Measurements from ENCODE around the gene WWTR1.

Gene WWTR1

DNA sequence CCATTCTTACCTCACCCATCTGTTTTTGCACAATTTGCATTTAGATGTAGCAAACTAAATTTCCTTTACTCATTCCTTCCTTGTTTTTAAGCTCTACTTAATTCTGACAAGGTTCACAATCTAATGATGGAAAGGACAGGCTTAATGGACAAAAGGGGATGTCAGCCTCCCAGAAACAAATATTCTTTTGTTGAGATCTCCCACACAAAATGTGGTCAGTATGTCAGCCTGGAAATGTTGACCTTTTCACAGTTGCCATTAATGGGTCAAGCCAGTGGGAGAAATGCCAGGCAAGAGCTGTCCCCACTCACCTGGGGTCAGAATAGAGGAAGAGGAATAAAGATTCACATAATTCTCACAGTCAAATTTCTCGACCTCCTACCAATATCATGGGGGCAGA, 27.0 kb downstream of the WWTR1 start:
- DNase-seq (ENCODE audit: low spot score): no peak
- TF ChIP-seq CTCF (IDR thresholded peaks at IDR 0.05; ENCODE audit: borderline replicate concordance, control extremely low read depth, extremely low read depth, insufficient read depth, missing control alignments): no peak
- in situ Hi-C loops (cut with MboI; ENCODE audit: low sequenced_read_pairs, unreplicated experiment): no loop called here

- in situ Hi-C loops (cut with MboI; ENCODE audit: low sequenced_read_pairs, unreplicated experiment): no loop called here
- TF ChIP-seq CTCF (IDR thresholded peaks at IDR 0.05; ENCODE audit: borderline replicate concordance, control extremely low read depth, extremely low read depth, insufficient read depth, missing control alignments): no peak
- DNase-seq (ENCODE audit: low spot score): no peak
Observed at GRCh38 chr3:149628957-149629670, 28.7 kb downstream of the WWTR1 start.

GRCh38 chr3:149626671-149627070, 31.2 kb downstream of the WWTR1 start:
- DNase-seq (ENCODE audit: low spot score): no peak
- TF ChIP-seq CTCF (IDR thresholded peaks at IDR 0.05; ENCODE audit: borderline replicate concordance, control extremely low read depth, extremely low read depth, insufficient read depth, missing control alignments): no peak
- in situ Hi-C loops (cut with MboI; ENCODE audit: low sequenced_read_pairs, unreplicated experiment): no loop called here

GRCh38 chr3:149625795-149626194, 32.0 kb downstream of the WWTR1 start:
- no peak for DNase-seq (ENCODE audit: low spot score)
- in situ Hi-C loops (cut with MboI; ENCODE audit: low sequenced_read_pairs, unreplicated experiment): no loop called here
- TF ChIP-seq CTCF (IDR thresholded peaks at IDR 0.05; ENCODE audit: borderline replicate concordance, control extremely low read depth, extremely low read depth, insufficient read depth, missing control alignments): no peak

- in situ Hi-C loops (cut with MboI; ENCODE audit: low sequenced_read_pairs, unreplicated experiment): no loop called here
- no peak for TF ChIP-seq CTCF (IDR thresholded peaks at IDR 0.05; ENCODE audit: borderline replicate concordance, control extremely low read depth, extremely low read depth, insufficient read depth, missing control alignments)
- no peak for DNase-seq (ENCODE audit: low spot score)
Observed at GRCh38 chr3:149623824-149624223, 34.0 kb downstream of the WWTR1 start.

DNA sequence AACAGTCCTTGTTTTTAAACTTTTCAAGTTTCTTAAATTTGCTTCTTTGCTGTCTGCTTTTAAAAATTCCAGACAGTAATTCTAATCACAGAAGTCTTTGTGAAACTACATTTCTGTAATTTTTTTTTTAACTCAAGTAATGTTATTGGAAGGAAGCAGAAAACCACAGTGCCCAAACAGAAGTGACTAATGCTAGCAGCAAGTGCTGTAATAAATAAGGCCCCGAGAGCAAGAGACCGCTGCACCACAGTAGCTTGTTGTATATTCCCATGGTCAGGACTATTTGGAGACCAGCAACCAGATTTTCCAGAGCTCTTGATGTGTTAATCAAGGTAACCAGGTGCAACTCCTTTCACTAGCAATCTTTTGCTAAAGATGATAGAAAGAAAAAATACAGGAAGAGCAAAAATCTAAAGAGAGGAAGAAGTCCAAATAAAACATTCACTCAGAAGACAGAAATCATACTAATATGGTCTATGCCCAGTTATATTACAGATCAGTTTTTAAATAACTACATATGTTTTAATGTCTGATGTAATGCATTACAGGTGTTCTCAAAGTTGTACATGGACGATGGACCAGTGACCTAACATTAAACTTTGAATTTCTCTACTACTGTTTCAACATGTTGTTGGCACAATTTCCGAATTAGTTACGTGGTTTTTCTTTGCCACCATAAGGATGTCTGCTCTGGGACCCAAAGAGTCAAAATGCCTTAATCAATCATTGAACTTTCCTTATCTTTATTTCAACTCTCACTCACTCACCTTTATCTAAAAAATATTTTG, 36.4 kb downstream of the WWTR1 start:
- in situ Hi-C loops (cut with MboI; ENCODE audit: low sequenced_read_pairs, unreplicated experiment): no loop called here
- no peak for DNase-seq (ENCODE audit: low spot score)
- TF ChIP-seq CTCF (IDR thresholded peaks at IDR 0.05; ENCODE audit: borderline replicate concordance, control extremely low read depth, extremely low read depth, insufficient read depth, missing control alignments): no peak

All from GM13976 (cell line).